Renal cortical epithelial cell (primary cell): ENCODE data around the gene ZDHHC8. TPM values are rescaled to one million over a fixed set of nuclear protein-coding genes. Genes with fewer than 3 reads are reported as not detected.
"Not testable (repeated sequence)": the region's sequence is repeated elsewhere in the genome, so short reads cannot be mapped to it uniquely, and the experiment has no call there.

Experiments used
- DNase-seq: peaks from one replicate; pipeline ENCODE4 v3.0.0-alpha.2; 2011; ENCODE audit warnings: low read depth
- total RNA-seq: library from RNA; depleted of rRNA; stranded (reverse); fragments of >200 nt; gene quantifications from 2 replicates; pipeline ENCODE4 v1.2.3, GENCODE V29; 2014

The ZDHHC8 gene
- total RNA-seq, 1 donor from 2014 or later = 35.3 TPM

DNA sequence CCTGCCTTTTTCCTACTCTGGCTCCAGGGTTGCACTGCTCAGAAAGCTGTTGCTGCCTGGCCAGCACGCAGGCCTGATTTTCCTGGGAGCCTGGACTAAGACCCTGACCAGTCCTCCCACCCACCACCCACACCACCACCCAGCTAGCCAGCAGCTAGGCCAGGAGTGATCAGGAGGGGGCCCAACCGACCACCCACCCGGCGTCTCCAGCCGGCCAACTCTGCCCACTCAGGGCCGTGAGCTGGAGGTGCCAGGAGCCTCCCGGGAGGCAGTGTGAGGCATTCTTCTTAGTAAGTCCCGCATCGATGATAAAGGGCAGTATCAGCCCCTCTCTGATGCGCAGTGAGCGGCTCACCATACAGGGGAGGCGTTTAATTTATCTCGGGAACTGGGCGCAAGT is 27.9 kb downstream of the ZDHHC8 start:
- DNase-seq = not testable (repeated sequence)

DNA sequence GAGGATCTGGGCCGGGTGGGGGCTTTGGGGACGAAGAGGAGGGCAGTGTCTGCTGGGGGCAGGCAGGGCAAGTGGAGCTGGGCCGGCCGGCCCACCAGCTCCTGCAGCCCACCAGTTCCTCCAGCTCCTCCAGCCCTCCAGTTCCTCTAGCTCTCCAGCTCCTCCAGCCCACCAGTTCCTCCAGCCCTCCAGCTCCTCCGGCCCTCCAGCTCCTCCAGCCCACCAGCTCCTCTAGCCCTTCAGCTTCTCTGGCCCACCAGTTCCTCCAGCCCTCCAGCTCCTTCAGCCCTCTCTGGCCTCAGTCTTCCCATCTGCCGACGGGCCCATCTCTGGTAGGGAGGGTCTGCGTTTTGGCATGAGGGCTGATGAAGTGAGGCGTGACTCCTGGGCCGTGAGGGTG is 28.4 kb downstream of the ZDHHC8 start:
- no peak for DNase-seq

DNA sequence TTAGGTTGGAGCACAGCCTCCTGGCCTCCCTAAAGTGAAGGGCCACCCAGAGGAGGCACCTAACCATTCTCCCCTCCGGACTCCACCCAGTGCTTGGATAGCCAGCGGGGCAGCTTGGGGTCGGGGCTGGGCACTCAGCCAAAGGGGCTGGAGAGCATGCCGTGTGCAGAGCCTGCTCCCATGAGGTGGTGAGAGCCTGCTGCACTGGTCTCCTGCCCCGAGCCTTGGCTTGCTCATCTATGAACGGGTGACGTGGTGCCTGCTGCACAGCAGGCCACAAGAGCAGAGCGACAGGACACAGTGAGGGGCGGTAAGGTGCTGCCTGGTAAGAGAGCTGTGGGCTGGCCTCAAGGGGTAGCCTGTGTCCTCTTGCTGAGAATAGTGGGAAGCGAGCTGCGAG is 33.3 kb downstream of the ZDHHC8 start:
- DNase-seq = no peak

DNA sequence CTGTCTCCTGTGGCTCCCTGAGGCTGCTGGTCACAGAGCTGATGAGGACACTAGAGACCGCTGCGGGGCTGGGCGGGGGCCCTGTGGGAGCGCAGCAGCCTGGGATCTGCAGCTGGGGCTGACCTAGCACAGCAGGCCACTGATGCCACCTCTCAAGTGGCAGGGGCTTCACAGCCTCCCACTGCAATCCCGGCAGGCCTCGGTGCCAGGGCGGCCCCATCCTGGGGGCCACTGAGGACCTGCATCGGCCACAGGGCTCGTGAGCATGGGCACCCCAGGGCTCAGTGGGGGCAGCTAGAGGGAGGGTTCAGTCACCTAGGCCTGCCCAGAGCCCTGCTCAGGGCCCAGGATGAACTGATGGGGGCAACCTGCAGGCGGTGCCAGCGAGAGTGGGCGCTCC is 33.8 kb downstream of the ZDHHC8 start:
- no peak for DNase-seq

DNA sequence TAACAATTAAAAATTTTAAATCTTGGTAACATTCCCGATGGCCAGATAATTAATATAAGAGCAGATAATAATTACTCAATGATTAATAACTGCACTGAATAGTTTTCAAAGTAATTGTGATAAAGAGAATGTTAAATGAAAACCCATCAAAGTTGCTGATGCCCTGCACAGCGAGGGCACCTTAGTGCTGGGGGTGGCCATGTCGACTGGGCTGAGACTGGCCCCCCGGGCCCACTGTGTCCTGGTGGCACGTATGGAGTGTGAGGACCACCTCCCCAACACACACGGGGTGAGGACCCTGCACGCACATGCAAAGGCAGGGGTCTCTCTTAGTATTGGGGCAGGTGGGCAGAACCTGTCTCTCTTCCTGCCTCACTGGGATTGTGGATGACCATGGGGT is 34.3 kb downstream of the ZDHHC8 start:
- no peak for DNase-seq

DNA sequence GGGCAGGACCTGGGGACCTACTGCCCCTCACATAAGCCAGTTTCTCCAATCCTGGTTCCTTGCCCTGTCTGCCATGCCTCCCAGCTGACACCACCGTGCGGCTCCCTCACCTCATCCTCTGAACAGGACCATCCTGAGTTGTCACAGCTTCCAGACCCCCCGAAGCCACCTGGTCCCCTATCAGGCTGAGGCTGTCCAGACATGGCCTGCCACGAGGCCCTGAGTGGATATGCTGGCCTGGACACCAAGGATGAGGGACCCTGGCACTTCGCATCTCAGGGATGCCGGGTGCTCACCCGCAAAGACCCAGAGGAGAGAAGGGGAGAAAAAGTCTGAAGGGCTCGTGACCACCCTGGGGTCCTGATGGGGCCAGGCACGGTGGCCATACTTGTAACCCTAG is 35.1 kb downstream of the ZDHHC8 start:
- DNase-seq = no peak

DNA sequence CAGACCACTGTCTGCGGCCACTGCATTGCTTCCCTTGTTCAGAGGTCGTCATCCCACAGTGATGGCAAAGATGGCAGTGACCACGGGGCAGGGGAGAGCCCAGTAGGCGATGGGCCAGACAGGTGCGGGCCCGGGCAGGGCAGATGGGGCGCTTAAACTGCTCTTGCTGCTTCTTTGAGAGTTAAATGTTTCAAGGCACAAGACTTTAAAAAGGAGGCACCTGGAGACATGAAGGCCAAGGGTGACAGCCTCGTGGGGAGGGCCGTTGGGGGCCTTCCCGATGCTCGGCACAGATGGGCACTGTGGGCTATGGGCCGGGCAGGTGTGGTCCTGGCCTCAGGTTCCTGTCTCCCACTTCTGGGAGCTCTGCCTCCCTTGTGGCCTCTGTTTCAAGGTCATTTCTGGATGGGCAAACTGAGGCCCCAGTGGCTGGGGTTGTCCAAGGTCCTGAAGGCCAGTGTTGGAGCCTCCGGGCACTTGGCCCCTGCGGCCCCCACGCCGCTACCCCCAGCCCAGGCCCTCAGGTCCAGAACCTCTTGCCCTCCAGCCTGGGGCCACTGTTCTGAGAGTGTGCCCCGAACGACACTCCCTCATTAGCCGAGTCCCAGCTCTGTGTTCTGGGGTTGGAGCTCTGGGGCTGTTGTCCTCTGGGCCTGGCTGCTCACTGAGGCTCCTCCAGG is 36.2 kb downstream of the ZDHHC8 start:
- no peak for DNase-seq

DNA sequence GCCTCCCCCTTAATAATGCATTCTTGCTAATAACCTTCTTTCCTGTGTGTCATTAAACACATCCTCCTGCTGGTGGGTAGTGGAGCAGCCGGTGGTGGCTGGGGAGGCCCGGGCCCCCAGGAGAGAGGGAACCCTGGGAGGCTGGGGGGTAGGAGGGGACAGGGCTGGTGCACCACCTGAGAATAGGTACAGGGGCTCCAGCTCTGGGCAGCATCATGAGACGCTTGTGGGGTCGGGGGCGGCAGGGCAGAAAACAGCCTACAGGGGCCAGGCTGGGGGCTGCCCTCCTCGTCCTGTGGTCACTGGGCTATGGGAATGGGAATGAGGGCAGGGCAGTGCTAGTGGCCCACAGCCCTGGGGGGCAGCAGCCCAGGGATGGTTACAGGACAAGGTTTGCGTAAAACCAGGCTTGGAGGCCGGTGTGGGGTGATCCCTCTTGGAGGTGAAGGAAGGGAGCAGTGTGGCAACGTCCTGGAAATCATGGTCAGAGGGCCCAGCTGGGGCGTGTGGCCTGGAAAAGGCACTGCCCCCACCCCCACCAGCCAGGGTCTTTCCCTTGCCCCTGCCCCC is 37.7 kb downstream of the ZDHHC8 start:
- DNase-seq = no peak

DNA sequence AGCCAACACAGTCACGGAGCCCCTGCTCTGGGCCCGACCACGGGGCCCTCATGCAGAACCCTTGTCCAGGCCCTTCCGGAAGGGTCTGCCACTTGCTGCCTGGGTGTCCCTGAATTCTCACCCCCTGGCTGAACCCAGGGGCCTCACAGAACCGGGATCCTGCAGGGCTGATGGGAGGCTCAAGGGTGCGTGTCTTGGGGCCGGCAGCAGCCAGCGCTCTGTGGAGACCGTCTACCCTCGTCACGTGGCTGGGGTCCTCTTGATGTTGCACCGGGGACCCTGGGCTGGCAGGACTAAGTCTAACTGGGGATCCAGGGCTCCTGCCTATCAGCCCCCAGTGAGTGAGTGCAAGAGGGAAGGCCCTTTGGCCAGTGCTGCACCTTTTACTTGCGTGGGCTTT is 38.6 kb downstream of the ZDHHC8 start:
- no peak for DNase-seq

DNA sequence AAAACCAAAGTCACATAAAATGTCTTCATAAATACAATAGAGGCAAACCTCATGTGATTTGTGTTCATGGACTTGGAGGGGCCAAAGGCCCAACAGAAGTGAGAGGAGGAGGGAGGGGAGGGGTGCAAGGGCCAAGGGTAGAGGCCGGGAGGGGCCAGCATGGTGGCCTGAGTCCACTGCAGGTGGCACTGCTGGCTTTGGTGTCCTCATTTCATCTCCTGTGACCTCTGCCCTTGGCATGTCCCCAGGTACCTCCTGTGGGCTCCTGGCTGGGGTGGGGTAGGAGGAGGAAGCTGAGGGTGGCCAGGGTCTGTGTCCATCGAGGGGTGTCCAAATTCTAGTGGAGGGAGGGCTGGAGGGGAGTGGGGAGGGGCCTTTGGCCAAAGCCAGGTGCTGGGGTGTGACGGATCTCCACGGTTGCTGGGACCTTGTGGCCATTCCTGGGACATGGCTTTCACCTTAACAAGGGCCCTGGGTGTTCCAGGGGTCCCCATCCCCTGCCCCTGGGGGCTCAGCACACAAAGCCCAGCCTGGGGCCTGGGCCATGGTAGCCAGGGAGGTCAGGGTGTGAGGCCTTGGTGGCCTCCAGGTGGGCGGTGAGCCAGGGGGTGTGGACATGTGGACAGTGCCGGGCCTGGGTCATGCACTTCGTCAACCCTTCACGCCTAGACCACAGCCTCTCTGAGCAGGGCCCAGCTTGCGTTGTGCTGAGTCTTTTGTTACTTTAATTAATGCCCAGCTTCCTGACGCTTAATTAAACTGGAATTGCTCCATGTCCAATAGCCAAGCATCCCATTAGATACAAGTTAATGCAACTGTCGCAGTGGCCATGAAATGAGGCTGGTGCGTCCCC is 39.9 kb downstream of the ZDHHC8 start:
- DNase-seq = no peak

DNA sequence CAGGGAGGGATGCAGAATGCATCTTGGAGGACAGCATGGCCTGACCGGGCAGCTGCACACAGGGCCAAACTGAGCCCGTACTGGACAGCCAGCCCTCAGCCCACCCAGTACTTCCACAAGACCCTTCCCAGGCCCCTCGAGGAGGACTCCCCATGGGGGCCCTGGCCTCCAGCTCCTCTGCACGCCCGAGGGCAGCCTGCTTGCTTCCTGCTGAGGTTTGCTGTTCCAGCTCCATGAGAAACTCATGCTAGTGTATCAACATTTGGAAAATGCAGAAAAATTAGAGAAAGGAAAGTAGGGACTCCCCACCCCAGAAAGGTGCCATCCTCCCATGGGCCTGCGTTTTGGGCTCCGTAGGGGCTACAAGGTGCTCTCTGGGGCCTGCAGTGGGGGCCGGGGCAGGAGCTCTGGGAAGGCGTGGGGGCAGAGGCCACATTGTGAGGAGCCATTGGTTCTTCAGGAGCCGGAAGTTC is 40.6 kb downstream of the ZDHHC8 start:
- DNase-seq = no peak

DNA sequence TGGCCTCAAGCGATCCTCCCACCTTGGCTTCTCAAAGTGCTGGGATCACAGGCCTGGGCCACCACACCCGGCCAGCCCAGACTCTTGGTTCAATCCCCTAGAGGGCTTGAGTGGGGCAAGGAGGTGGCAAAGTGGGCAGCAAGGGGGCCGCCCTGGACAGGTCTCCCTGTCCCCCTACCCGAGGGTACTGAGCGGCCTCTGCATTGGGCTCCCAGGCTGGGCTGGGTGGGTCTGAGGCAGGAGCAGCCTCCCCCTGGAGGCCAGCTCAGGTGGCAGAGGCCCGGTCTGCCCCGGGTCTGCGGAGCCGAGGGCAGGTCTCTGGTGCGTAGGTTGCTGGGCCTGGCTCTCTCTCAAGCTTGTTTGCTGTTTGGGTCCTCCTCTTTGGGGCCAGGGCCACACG is 41.6 kb downstream of the ZDHHC8 start:
- no peak for DNase-seq

DNA sequence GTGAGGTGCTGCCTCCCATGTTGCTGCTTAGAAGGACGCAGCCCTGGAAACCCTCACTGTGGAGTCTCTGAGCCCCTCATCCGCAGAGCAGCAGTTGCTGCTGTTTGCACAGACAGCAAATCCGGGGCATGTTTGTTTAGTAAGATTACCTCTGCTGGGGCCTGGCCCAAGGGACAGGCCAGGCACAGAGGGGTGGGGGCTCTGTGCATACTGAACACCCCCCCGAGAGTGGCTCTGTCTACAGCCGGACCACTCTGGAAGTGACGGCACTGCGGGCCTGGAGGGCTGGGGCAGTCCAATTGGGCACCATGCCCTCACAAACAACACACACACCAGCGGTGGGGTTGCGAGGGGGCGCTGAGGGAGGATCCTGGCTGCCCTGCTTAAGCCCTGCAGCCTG is 42.2 kb downstream of the ZDHHC8 start:
- no peak for DNase-seq

DNA sequence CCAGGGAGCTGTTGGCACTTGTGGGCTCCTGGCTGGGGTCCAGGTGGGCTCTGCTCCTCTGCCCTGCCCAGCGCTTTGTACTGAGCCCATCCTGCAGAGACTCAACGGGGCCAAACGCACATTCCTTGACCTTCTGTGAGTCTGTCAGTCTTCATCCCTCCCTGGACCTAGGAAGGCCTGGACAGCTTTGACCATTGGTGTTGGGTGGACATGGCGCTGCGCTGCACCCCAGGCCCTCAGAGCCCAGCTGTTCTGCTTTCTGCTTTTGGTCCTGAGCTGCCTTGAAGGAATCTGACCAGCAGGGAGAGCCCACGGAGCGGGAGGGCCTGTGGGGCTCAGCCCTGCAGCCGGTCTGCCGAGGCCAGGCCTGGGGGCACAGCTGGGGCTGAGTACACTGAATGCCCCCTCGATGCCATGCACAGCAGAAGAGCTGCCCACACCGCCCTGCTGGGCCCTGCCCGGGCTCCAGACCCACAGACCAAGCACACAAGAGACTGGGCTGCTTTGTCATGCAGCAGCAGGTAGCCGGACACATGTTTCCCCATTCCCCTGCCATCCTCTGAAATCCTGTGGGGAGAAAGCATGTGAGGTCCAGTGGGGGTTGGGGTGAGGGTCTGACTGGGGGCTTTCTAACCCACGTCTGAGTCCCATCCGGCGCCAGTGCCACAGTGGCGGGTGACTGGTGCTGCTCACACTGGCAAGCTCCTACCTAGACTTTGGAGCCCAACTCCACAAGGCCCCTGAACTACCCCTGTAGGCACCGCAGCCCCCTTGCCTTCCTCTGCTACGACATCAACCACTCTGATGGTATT is 43.4 kb downstream of the ZDHHC8 start:
- no peak for DNase-seq

DNA sequence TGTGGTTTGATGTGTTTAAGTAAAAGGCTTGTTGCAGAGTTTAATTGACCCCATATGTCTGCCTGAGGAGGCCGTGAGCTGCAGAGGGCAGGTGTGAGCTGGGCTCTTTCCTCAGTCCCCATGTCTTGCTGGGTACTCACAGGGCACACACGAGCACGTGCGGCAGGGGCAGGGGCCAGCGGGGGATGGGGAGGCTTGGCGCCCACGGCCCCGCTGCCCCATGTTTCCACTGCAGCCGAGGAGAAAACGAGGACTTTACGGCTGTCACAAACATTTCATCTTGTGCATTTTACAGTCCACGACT is 43.9 kb downstream of the ZDHHC8 start:
- DNase-seq = no peak

DNA sequence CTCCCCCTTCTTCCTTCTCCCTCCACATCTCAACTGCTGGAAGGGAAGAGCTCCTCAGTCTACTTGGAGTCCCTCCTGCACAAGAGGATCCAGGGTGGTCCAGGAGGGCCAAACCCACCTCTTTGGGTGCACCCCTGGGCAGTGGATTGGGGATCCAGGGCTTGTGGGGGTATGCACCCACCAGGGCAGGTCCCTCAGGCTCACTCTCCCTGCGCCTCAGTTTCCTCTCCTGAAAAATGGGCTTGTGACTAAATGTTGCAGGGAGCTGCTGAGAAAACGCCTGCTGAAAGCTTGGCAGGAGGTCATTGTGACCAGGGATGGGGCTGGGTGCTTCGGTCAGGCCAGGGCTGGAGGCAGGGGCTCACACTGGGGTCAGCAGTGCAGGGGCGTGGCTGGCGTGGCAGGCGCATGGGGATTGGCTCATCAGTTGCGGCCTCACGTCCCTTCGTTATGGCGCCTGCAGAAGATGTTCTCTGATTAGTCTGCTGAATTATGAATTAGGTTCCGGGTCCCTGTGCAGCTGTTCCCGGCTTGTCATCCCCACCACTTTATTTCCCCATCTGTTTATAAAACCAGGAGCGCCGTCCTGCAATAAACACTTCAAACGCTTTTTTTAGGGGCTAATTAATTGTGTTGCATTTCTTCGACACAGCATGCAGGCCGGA is 44.9 kb downstream of the ZDHHC8 start:
- DNase-seq = no peak

DNA sequence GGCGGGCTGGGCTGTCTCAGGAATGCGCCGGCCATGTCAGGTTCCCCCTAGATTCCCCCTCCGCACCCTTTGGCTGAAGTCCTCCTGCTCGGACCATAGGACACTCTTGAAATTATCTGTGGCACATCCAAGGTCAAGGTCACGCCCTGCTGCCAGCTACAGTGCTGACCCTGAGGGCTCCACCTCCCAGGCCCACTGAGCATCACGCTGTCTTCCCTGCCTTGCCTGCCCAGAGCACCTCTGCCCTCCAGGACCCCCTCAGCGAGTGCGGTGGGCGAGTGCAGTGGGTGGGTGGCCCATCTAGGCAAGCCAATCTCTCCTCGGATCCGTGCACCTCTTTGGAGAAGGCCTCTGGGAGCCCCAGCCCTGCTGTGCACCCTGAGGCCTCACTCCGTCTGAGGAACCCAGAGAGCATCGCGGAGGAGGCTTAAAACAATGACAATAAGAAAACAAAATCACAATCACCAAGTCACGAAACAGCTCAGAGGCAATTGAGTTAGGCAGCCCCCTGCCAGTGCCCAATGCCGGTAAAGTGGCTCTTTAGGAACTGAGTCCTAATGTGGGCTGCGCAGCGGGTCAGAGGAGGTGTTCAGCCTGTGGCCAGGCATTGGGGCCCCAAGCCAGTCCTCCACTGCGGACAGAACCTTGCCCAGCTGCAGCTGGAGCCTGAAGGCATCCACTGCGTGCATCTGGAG is 45.8 kb downstream of the ZDHHC8 start:
- no peak for DNase-seq

DNA sequence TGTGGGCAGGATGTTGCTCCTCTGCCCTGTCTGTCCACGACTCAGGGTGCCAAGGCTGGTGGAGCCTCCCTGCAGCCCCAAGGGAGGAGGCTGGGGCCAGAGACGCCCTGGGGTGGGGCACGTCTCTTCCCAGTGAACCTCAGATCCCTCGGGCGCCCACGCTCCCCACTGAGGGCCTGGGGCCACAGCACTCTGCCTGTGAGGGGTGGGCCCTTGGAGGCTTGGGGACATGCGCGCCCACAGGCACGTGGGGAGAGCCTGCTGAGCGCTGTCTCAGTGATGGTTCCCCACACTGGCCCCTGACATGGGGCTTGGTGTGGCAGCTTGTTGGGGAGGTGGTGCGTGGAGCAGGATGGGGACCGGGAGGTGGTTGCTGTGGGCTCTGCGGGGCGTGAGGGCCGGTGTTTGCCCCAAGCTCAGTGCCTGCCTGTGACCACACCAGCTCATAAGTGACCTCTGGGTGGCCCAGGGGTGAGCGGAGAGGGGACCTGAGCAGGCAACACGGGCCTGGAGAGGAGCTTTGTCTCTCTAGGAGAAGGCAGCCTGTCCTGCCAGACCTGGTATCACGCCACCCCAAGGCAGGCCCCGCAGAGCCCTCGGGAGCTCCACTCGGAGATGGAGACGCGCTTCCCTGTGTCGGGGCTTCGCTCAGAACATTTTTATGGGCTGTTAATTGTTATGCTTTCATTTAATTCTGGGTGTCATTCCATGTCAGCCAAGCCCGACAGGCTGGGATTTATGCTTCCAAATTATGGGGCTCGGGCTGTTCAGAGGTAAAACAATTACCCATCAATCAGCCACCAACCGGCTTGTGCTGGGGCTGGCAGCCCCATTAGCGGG is 46.7 kb downstream of the ZDHHC8 start:
- no peak for DNase-seq

DNA sequence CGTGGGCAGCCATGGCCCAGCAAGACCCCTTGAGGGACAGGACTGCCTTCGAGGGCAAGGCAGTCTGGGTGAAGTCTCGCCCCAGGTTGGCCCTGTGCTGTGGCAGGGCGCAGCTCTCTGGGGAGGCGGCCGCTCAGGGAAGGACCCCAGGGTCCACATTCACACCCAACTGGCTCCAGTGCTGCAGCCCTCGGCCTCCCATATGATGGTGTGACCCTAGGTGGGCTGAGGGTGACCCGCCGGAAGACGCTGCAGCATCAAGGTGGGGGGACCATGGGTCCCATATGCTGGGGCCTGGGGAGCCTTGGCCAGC is 47.3 kb downstream of the ZDHHC8 start:
- no peak for DNase-seq

DNA sequence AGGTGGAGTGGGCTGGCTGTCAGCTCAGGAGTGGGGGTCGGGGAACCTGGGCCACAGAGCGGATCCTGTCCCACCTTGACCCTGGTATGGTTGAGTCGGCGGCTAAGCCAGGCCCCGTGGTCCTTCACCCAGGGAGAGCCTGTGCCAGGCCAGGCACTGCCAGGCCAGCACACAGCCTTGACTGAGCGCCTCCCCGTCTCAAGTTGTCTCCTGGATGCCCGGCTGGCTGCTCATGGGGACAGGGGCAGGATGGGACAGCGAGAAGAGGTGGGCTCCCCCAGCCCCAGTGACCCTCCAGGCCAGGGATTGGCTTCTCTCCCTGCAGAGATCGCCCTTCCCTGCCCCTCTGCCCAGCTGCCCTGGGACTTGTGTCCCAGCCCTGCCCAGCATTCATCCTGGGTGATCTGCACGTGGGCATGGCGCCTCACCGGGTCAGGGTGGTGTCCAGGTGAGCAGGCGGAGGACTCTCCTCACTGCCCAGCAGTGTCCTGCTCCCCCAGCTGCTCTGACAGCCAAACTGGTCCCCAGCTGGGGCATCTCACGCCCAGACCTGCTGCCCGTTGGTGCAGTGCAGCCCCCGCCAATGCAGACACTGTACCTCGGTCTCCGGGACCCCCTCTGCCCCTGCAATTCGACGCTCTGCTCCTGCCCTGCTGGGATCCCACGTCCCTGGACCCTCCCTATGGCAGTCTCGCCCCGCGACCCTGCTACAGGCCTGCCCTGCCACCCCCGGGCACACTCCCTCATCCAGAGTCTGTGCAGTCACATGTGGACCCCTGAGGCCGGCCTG is 48.0 kb downstream of the ZDHHC8 start:
- no peak for DNase-seq
